ENCODE results near the gene ANKRD13D. TPM values are rescaled to one million over a fixed set of nuclear protein-coding genes. Genes with fewer than 3 reads are reported as not detected.

ANKRD13D gene
- total RNA-seq, 1 donor from 2014 or later = 124 TPM

- H3K27ac Mint-ChIP-seq = peak overlapping the region; percentile 88
- peak overlapping the region; percentile 95 for H3K4me3 Mint-ChIP-seq
- H3K27me3 Mint-ChIP-seq = no peaks in the 10 kb centered on the region
- peaks cover 60% of the 10 kb centered on the region for H3K36me3 Mint-ChIP-seq (ENCODE audit: low read depth)
- DNase-seq = peak; percentile 78
- H3K4me1 Mint-ChIP-seq = peaks cover 53% of the 10 kb centered on the region
- H3K9me3 Mint-ChIP-seq = no peaks in the 10 kb centered on the region
- intact Hi-C loops (cut with micrococcal nuclease) = no loop called here
Measured at GRCh38 chr11:67289651-67290479, 762 bp downstream of the ANKRD13D start.

GRCh38 chr11:67290801-67291200 is 1.7 kb downstream of the ANKRD13D start:
- H3K4me1 Mint-ChIP-seq = peaks cover 50% of the 10 kb centered on the region

GRCh38 chr11:67291481-67292381 is 2.6 kb downstream of the ANKRD13D start:
- intact Hi-C loops (cut with micrococcal nuclease) = no loop called here
- peaks cover 42% of the 10 kb centered on the region for H3K4me1 Mint-ChIP-seq
- H3K36me3 Mint-ChIP-seq (ENCODE audit: low read depth) = peaks cover 70% of the 10 kb centered on the region
- no peak overlapping the region for H3K27ac Mint-ChIP-seq
- peaks cover 8% of the 10 kb centered on the region for H3K9me3 Mint-ChIP-seq
- no peak for DNase-seq
- no peak overlapping the region for H3K4me3 Mint-ChIP-seq
- no peaks in the 10 kb centered on the region for H3K27me3 Mint-ChIP-seq

More at GRCh38 chr11:67290801-67291200, 1.7 kb downstream of the ANKRD13D start:
- H3K4me3 Mint-ChIP-seq = peak overlapping the region; percentile 95
- no peaks in the 10 kb centered on the region for H3K9me3 Mint-ChIP-seq
- H3K27ac Mint-ChIP-seq = no peak overlapping the region
- no peak for DNase-seq
- no peaks in the 10 kb centered on the region for H3K27me3 Mint-ChIP-seq
- intact Hi-C loops (cut with micrococcal nuclease) = no loop called here
- peaks cover 65% of the 10 kb centered on the region for H3K36me3 Mint-ChIP-seq (ENCODE audit: low read depth)

GRCh38 chr11:67292671-67293070 is 3.6 kb downstream of the ANKRD13D start:
- H3K4me1 Mint-ChIP-seq = peaks cover 33% of the 10 kb centered on the region
- DNase-seq = no peak
- peaks cover 8% of the 10 kb centered on the region for H3K9me3 Mint-ChIP-seq
- peaks cover 67% of the 10 kb centered on the region for H3K36me3 Mint-ChIP-seq (ENCODE audit: low read depth)
- H3K4me3 Mint-ChIP-seq = peak overlapping the region; percentile 67
- intact Hi-C loops (cut with micrococcal nuclease) = no loop called here
- peak overlapping the region; percentile 73 for H3K27ac Mint-ChIP-seq
- H3K27me3 Mint-ChIP-seq = no peaks in the 10 kb centered on the region

- Mint-ChIP-seq H3K36me3 (ENCODE audit: low read depth) (peaks cover 65% of the 10 kb centered on the region), H3K9me3 (peaks cover 8% of the 10 kb centered on the region), H3K4me3 (peak overlapping the region; percentile 67), H3K27ac (peak overlapping the region; percentile 73), H3K4me1 (peaks cover 29% of the 10 kb centered on the region), H3K27me3 (no peaks in the 10 kb centered on the region)
- intact Hi-C loops (cut with micrococcal nuclease) = no loop called here
- DNase-seq = no peak
Measured at GRCh38 chr11:67293090-67293489, 4.0 kb downstream of the ANKRD13D start.

- no peaks in the 10 kb centered on the region for H3K27me3 Mint-ChIP-seq
- H3K9me3 Mint-ChIP-seq = peaks cover 8% of the 10 kb centered on the region
- intact Hi-C loops (cut with micrococcal nuclease) = no loop called here
- peaks cover 73% of the 10 kb centered on the region for H3K36me3 Mint-ChIP-seq (ENCODE audit: low read depth)
- no peak overlapping the region for H3K27ac Mint-ChIP-seq
- H3K4me3 Mint-ChIP-seq = no peak overlapping the region
- peaks cover 21% of the 10 kb centered on the region for H3K4me1 Mint-ChIP-seq
- no peak for DNase-seq
Measured at GRCh38 chr11:67295846-67296245, 6.7 kb downstream of the ANKRD13D start.

GRCh38 chr11:67298786-67299185 is 9.7 kb downstream of the ANKRD13D start:
- Mint-ChIP-seq H3K27ac (peak overlapping the region; percentile 55), H3K9me3 (peaks cover 8% of the 10 kb centered on the region), H3K36me3 (ENCODE audit: low read depth) (peaks cover 58% of the 10 kb centered on the region), H3K4me1 (peaks cover 3% of the 10 kb centered on the region), H3K27me3 (no peaks in the 10 kb centered on the region), H3K4me3 (no peak overlapping the region)
- intact Hi-C loops (cut with micrococcal nuclease) = no loop called here
- no peak for DNase-seq

GRCh38 chr11:67299471-67300191 is 10.5 kb downstream of the ANKRD13D start:
- H3K27me3 Mint-ChIP-seq = no peaks in the 10 kb centered on the region

GRCh38 chr11:67300256-67300755 is 11.2 kb downstream of the ANKRD13D start:
- Mint-ChIP-seq H3K4me1 (no peaks in the 10 kb centered on the region), H3K27me3 (no peaks in the 10 kb centered on the region), H3K4me3 (no peak overlapping the region)

More at GRCh38 chr11:67299471-67300191, 10.5 kb downstream of the ANKRD13D start:
- H3K27ac Mint-ChIP-seq = no peak overlapping the region
- no peak for DNase-seq
- intact Hi-C loops (cut with micrococcal nuclease) = no loop called here
- H3K9me3 Mint-ChIP-seq = peaks cover 8% of the 10 kb centered on the region
- no peaks in the 10 kb centered on the region for H3K4me1 Mint-ChIP-seq
- H3K4me3 Mint-ChIP-seq = no peak overlapping the region
- peaks cover 49% of the 10 kb centered on the region for H3K36me3 Mint-ChIP-seq (ENCODE audit: low read depth)

GRCh38 chr11:67300756-67301312 is 11.7 kb downstream of the ANKRD13D start:
- H3K27ac Mint-ChIP-seq = no peak overlapping the region
- H3K36me3 Mint-ChIP-seq (ENCODE audit: low read depth) = peaks cover 39% of the 10 kb centered on the region
- no peak for DNase-seq
- H3K4me3 Mint-ChIP-seq = no peak overlapping the region
- no peaks in the 10 kb centered on the region for H3K27me3 Mint-ChIP-seq
- intact Hi-C loops (cut with micrococcal nuclease) = no loop called here
- no peaks in the 10 kb centered on the region for H3K4me1 Mint-ChIP-seq
- peaks cover 8% of the 10 kb centered on the region for H3K9me3 Mint-ChIP-seq

More at GRCh38 chr11:67300256-67300755, 11.2 kb downstream of the ANKRD13D start:
- intact Hi-C loops (cut with micrococcal nuclease) = no loop called here
- peaks cover 43% of the 10 kb centered on the region for H3K36me3 Mint-ChIP-seq (ENCODE audit: low read depth)
- peaks cover 8% of the 10 kb centered on the region for H3K9me3 Mint-ChIP-seq
- no peak overlapping the region for H3K27ac Mint-ChIP-seq
- no peak for DNase-seq

- Mint-ChIP-seq H3K27ac (no peak overlapping the region), H3K4me3 (no peak overlapping the region), H3K9me3 (peaks cover 2% of the 10 kb centered on the region), H3K27me3 (no peaks in the 10 kb centered on the region), H3K4me1 (no peaks in the 10 kb centered on the region), H3K36me3 (ENCODE audit: low read depth) (peaks cover 33% of the 10 kb centered on the region)
- intact Hi-C loops (cut with micrococcal nuclease) = no loop called here
- no peak for DNase-seq
Measured at GRCh38 chr11:67301313-67301921, 12.3 kb downstream of the ANKRD13D start.

GRCh38 chr11:67301951-67302516 is 12.9 kb downstream of the ANKRD13D start:
- intact Hi-C loops (cut with micrococcal nuclease) = no loop called here
- H3K36me3 Mint-ChIP-seq (ENCODE audit: low read depth) = peaks cover 27% of the 10 kb centered on the region
- H3K4me3 Mint-ChIP-seq = peak overlapping the region; percentile 37
- H3K4me1 Mint-ChIP-seq = no peaks in the 10 kb centered on the region
- no peaks in the 10 kb centered on the region for H3K9me3 Mint-ChIP-seq
- no peaks in the 10 kb centered on the region for H3K27me3 Mint-ChIP-seq
- DNase-seq = no peak
- H3K27ac Mint-ChIP-seq = no peak overlapping the region

Measured in activated CD4-positive, alpha-beta T cell treated with anti-CD3 and anti-CD28 coated beads, Interleukin-2, amount 10 ng/mL, durations not matched to agents 24 days and 14 days (primary cell).